GM12891 (cell line): ENCODE results near the gene FGF4.

ENCODE experiments used
- POLR2A ChIP-seq: IDR thresholded peaks from 2 replicates; pipeline ENCODE4 v1.6.1; 2011; ENCODE audit warnings: low read depth, low read length, control low read depth
- POLR2AphosphoS5 ChIP-seq: IDR thresholded peaks from 2 replicates; pipeline ENCODE4 v1.6.1; 2011; ENCODE audit warnings: low read depth, low read length, control low read depth

DNA sequence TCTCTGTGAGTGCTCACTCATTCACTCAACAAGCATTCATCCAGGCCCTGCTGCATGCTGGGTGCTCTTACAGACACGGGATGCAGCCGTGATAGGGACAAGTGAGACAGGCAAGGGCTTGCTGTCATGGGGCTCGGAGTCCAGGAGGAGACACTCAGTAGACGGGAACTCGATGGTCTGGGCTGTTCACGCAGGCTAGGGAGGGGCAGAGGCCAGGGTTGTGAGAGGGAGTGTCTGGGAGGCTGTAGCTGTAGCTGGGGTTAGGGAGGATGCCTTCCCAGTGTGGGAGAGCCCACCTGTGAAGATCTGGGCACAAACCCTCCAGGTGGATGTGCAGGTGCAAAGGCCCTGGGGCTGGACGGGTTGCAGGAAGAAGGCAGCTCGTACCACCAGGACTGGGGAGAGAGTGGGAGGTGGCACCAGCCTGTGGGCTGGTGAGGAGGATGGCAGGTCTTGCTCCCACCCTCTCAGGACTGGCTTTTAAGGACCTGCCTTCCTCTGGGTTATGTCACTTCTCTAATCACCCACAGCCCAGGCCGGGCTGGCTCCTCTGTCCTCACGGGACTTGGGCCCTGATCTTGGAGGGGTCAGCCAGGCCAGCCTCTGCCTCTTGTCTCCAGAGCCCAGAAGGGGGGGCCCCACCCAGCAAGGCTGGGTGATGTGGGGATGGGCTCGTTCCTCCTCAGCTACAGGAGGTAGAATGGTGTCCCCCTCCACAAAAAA, 24.1 kb downstream of the FGF4 start:
- TF ChIP-seq POLR2A (no peak), POLR2AphosphoS5 (no peak)
